Activated naive CD4-positive, alpha-beta T cell treated with anti-CD3 and anti-CD28 coated beads, Interleukin-2, amount 50 U/mL, for 72 hours (primary cell): Measurements from ENCODE around the gene RNF149. TPM values are rescaled to one million over a fixed set of nuclear protein-coding genes. Genes with fewer than 3 reads are reported as not detected.
"Not testable (repeated sequence)": the region's sequence is repeated elsewhere in the genome, so short reads cannot be mapped to it uniquely, and the experiment has no call there.

Source experiments
- ATAC-seq, 2 donors: fragments of 150-1000 bp; cut with Tn5 transposase; 2 replicates each; pipeline ENCODE4 v1.10.0; 2021; ENCODE audit warnings: mild to moderate bottlenecking in 2 of 2, moderate library complexity in 2 of 2
- DNase-seq, 2 donors: peaks; one replicate each; pipeline ENCODE4 v3.0.0; 2021 to 2022; ENCODE audit warnings: low spot score in 2 of 2
- H3K27ac Mint-ChIP-seq, 2 donors: one replicate each; pipeline ENCODE4 v1.8.0; 2022; ENCODE audit warnings: mild to moderate bottlenecking in 2 of 2, mixed read lengths in 2 of 2
- H3K36me3 Mint-ChIP-seq, 2 donors: one replicate each; pipeline ENCODE4 v1.8.0; 2022; ENCODE audit warnings: mixed read lengths in 2 of 2
- H3K9me3 Mint-ChIP-seq, 2 donors: one replicate each; pipeline ENCODE4 v1.8.0; 2022; ENCODE audit warnings: mixed read lengths in 2 of 2
- total RNA-seq, 2 donors: library from RNA; stranded (reverse); gene quantifications; one replicate each; pipeline ENCODE4 v1.2.3, GENCODE V29; 2022

RNF149 gene, protein sequence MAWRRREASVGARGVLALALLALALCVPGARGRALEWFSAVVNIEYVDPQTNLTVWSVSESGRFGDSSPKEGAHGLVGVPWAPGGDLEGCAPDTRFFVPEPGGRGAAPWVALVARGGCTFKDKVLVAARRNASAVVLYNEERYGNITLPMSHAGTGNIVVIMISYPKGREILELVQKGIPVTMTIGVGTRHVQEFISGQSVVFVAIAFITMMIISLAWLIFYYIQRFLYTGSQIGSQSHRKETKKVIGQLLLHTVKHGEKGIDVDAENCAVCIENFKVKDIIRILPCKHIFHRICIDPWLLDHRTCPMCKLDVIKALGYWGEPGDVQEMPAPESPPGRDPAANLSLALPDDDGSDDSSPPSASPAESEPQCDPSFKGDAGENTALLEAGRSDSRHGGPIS
- 10 to 100 TPM; 46.8 to 54.1 TPM for total RNA-seq

DNA sequence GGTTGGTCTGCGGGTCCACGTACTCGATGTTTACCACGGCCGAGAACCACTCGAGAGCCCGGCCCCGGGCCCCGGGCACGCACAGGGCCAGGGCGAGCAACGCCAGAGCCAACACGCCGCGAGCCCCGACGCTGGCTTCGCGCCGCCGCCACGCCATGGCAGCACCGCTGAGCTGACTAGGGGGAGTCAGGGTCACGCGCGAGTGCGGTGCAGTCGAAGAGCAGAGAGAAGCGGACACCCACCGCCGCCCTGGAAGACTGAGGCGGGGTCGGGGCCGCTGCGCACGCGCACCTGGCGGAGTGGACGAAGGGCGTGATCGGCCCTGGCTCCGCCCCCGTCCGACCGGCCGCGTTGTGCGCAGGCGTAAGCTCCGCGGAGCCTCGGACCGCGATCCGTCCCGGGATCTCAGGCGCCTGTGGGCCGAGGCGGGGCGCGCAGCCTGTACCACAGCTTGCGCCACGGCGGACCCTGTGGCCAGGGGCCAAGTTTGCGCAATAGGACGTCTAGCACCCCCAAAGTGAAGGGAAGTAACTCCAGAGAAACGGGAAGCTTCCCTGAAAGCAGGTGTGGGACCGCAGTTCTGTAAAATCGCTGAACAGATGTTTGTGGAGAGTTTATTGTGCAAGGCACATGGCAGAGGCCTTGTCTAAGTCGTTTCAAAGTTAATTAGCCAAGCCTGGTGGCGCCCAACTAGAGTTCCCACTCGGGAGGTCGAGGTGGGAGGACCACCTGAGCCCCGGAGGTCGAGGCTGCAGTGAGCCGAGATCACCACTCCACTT lies at the start of gene RNF149:
RNF149 (minus strand) TSS at position 270 of the 779 bp plus-strand sequence; CDS start at position 157, 113 bp downstream.
- Mint-ChIP-seq H3K9me3 (no peaks in the 10 kb centered on the region), H3K36me3 (peaks cover 17 to 33% of the 10 kb centered on the region in 2 donors), H3K27ac (peak within 1 kb of the TSS; percentile 93 to 94)
- DNase-seq: peak; percentile 94
- peak; percentile 61 to 65 for ATAC-seq

DNA sequence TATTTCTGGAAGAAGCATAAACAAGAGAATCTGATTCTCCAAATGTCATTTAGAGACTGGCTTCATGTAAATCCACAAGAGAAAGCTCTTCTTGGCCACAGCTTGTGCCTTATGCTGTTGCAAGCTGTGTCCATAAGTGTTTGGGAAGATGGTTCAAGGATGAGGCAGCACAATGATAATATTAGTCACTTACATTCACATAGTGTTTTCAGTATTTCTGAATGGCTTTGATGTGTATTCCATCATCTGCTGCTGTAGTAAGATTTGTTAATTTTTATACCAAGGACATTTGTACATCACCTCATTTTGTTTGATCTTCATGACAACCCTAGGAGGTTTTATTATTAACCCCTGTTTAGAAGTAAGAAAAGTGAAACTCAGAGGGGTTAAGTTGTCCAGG lies 48.9 kb upstream of the RNF149 start:
- no peak for ATAC-seq
- DNase-seq: no peak
- no peak overlapping the region for H3K27ac Mint-ChIP-seq
- H3K9me3 Mint-ChIP-seq: no peaks in the 10 kb centered on the region
- no peaks in the 10 kb centered on the region for H3K36me3 Mint-ChIP-seq

DNA sequence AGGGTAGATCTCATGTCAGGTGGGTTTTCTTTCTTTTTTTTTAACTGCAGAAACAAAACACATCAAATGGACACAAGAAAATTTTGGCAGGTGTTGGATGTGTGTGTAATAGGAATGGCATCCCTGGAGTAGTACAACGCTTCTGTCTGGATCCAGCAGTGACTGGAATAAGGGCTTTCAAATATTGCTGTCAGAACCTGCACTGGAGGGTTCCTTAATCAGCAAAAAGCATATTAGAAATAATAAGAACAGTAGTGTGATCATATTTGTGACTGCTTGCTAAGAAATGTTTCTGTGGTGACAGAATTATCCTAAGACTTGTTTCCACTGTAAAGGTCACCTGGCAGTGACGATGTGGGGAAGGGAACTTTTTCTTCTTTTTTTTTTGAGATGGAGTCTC lies 48.0 kb upstream of the RNF149 start:
- no peak overlapping the region for H3K27ac Mint-ChIP-seq
- no peak for DNase-seq
- no peaks in the 10 kb centered on the region for H3K9me3 Mint-ChIP-seq
- no peaks in the 10 kb centered on the region for H3K36me3 Mint-ChIP-seq
- no peak for ATAC-seq

DNA sequence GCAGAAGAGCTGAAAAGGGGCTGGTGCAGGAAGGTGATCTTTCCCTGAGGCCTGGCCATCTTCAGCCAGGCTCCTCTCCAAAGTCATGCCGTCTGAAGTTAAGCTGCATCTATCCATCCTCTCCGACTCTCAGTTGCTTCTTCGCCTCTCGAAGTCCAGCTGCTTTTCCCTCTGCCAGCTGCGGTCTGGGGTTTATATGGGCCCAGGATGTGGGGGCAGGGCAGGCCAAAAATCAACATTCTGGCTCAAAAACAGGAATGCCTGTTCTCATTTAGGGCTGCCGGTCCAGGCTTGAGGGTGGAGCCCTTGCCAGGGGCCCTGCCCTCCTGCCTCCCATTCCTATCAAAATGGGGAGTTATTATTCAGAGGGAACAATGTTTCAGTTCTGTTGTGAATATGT lies 47.6 kb upstream of the RNF149 start:
- ATAC-seq: no peak
- H3K27ac Mint-ChIP-seq: no peak overlapping the region
- no peak for DNase-seq
- no peaks in the 10 kb centered on the region for H3K9me3 Mint-ChIP-seq
- no peaks in the 10 kb centered on the region for H3K36me3 Mint-ChIP-seq

DNA sequence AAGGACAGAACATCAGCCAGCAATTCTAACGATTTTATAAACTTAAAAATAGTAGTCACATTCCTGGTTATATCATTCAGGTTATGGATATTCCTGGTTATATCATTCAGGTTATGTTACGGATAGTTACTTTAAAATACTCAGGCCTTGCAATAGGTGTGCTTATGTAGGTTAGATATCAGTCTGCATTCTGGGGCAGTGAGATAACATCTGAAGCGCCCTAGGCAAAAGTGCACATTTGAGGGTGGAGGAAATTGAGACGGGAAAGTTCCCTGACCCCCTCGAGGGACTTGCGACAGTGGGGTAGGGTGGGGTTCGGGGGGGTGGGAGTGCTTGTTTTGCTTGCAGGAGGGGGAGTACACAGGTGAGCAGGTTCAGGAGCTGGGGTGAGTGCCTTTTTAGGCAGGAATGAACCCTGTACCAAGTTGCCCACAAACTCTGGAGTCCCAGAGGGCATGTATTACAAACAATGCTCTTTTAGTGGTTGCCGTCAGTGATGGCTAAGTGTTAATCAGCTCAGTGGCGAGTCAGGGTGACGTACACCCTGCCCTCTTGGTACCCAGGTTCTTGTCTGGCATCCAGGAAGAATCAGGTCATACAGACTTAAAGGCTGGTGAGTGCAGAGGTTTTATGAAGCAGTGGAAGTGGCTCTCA lies 47.0 kb upstream of the RNF149 start:
- Mint-ChIP-seq H3K27ac (no peak overlapping the region), H3K36me3 (no peaks in the 10 kb centered on the region), H3K9me3 (no peaks in the 10 kb centered on the region)
- ATAC-seq (no peak), DNase-seq (no peak)

DNA sequence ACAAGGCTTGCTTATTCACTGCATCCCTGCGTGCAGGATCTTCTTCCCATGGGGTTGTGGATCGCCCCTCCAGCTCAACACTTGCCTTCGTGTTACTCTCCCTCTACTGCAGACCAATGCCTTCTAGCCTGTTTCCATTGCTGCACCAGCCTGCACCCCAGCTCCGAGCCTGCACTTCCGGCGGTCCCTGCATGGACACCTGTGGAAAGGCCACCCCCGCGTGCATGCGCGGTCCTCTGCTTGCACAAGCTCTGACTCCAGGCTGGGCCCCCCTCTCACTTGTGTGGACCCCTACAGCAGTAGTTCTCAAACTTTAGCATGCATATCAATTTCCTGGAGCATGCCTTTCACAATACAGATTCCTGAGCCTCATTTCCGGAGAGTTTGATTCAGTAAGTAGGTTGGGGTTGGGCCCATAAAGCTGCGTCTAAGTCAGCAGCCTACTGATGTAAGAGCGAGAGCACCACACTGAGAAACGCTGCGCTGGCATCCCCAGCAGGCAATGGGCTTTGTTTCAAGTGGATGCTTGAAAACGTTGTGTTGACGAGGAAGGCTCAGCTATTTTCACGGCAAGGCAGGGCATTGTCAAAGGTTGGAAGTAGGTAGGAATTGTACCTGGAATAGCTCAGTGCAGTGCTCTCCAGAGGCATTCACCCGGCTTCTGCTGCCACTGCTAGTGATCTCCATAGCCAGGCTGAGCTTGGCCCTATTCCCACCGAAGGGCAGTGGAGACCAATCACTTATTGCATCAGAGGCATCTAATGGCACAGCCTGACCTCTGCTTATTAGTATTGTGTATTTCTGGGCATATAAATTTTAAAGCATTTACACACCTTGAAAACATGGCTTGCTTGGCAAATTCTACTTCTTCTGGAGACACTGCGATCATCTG lies 46.2 kb upstream of the RNF149 start:
- ATAC-seq: no peak
- no peak overlapping the region for H3K27ac Mint-ChIP-seq
- H3K36me3 Mint-ChIP-seq: no peaks in the 10 kb centered on the region
- no peak for DNase-seq
- no peaks in the 10 kb centered on the region for H3K9me3 Mint-ChIP-seq

DNA sequence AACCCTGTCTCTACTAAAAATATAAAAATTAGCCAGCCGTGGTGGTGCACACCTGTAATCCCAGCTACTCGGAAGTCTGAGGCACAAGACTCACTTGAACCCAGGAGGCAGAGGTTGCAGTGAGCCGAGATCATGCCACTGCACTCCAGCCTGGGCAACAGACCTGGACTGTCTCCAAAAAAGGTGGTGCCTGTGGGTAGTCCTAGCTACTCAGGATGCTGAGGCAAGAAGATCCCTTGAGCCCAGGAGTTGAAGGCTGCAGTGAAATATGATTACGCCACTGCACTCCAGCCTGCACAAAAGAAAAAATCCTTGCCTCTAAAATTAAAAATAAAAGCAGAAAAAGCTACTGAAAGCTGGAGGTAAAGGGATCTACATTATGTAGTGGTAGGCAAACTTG lies 44.1 kb upstream of the RNF149 start:
- DNase-seq, H3K9me3 Mint-ChIP-seq, ATAC-seq: not testable (repeated sequence)

DNA sequence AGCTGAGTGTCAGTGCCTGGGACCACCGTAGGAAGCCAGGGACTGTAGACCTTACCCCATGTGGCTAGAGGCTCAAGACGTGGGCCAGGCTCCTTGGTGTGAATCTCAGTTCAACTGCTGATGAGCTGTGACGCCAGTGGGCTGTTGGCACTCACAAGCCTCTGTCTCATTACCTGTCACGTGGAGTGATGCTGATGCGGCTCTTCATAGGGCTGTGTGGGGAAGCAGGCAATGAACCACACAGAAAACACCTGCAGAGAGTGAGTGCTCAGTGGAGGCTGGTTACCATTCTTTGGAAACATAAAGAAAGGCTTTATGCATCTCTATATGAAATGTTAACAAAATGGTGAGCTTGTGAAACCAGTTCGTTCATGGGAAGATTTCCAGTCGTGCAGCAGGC lies 42.7 kb upstream of the RNF149 start:
- no peak for ATAC-seq
- Mint-ChIP-seq H3K9me3 (no peaks in the 10 kb centered on the region), H3K36me3 (no peaks in the 10 kb centered on the region), H3K27ac (no peak overlapping the region)
- DNase-seq: no peak

More for the DNA sequence above, 44.1 kb upstream of the RNF149 start:
- not testable (repeated sequence) for H3K36me3 Mint-ChIP-seq, H3K27ac Mint-ChIP-seq

DNA sequence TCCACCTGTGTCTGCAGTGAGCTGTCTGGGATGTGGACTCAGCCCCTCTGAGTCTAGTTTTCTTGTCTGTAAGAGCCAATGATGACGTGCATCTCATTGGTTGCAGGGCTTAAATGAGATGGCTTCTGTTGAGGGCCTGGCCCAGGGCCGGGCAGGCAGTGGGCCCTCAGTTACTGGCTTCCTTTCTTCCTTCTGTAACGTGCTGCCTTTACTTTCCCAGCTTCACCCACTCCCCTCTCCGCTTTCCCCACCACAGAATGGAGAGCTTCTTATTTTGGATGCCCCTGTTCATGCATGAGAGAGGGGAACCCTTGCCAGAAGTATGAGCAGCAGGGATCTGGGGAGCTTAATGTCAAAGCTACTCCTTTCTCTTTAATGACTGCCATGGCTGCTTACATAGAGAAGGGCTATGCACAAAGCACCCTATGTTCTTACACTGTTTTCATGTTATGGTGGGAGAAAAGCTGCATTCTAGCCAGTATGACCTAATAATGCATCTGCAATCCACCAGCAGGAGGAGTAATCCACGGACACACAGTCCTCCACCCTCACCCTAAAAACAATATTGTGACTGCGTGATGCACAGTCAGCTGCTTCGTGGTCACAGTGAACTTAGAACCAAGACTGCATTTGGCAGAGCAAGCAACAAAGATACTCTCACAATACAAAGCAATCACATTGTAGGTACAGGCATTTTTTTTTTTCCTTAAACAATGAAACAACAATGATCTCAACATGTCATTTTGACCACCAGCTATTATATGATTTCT lies 41.6 kb upstream of the RNF149 start:
- no peaks in the 10 kb centered on the region for H3K9me3 Mint-ChIP-seq
- H3K36me3 Mint-ChIP-seq: no peaks in the 10 kb centered on the region
- H3K27ac Mint-ChIP-seq: no peak overlapping the region
- DNase-seq (no peak), ATAC-seq (no peak)

DNA sequence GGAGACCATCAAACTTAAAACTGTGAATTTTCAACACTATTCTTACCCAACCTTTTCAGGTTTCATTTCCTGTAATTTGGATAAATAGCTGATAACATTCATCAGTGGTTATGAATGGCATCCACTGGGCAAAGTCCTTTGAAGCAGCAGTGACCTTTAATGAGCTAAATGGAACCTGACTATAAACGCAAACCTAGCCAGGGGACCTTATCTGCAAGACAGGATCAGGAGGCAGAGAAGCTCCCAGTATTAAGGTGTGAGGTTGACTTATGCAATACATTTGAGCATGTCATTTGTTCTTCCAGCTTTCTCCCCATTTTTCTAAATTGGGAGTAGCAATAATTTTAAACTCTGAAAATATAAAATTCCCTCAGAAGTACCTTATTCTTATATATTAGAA lies 40.4 kb upstream of the RNF149 start:
- Mint-ChIP-seq H3K36me3 (no peaks in the 10 kb centered on the region), H3K27ac (no peak overlapping the region), H3K9me3 (no peaks in the 10 kb centered on the region)
- DNase-seq (no peak), ATAC-seq (no peak)

DNA sequence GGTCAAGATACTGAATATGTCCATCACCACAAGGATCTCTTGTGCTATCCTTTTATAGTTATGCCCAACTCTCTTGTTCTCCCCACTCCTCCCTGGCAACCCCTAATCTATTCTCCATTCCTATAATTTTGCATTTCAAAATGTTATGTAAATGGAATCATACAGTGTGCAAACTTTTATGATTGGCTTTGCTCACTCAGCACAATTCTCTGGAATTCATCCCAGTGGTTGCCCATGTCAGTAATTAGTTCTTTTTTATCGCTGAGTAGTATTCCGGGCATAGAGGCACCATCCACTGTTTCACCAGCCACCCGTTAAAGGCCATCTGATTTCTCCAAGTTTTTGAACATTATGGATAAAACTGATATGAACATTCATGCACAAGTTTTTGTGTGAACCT lies 38.4 kb upstream of the RNF149 start:
- Mint-ChIP-seq H3K9me3 (no peaks in the 10 kb centered on the region), H3K36me3 (no peaks in the 10 kb centered on the region), H3K27ac (no peak overlapping the region)
- ATAC-seq (no peak), DNase-seq (no peak)

DNA sequence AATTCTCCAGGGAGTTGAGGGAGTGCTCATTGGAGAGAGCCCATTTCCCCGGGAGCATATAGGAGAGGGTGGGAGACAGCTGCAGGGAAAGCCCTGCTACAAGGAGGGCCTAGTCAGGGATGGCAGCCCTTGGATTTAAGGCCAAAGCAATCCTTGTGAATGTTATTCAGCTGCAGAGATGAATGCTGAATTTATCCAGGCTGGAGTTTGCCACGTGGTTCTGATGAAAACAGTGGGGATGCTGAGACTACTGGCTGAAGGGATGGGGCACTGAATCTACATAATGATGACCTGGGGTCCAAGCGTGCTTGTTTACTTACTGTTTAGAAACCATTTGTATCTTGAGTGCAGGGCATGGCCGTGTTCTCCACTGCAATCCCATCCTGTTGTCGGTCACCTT lies 35.6 kb upstream of the RNF149 start:
- no peaks in the 10 kb centered on the region for H3K36me3 Mint-ChIP-seq
- H3K9me3 Mint-ChIP-seq: no peaks in the 10 kb centered on the region
- DNase-seq (no peak), ATAC-seq (no peak)
- H3K27ac Mint-ChIP-seq: no peak overlapping the region

DNA sequence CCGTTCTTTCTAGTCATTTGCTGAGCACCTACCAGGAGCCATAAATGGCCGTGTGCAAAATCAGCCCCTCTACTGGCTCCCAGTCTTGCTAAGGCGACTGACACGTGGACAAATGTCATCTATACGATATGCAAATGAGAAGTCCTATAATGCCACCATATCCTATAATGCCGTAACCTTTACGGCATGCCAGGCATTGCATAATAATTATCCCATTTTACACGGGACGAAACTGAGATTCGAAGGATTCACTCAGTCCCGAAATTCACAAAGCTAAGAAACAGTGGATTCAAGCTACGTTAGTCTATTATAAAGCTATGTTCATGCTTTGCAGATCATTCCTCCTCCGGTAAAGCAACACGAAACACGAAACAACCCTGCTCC lies 34.1 kb upstream of the RNF149 start:
- DNase-seq (no peak), ATAC-seq (no peak)
- Mint-ChIP-seq H3K9me3 (no peaks in the 10 kb centered on the region), H3K36me3 (no peaks in the 10 kb centered on the region), H3K27ac (no peak overlapping the region)

DNA sequence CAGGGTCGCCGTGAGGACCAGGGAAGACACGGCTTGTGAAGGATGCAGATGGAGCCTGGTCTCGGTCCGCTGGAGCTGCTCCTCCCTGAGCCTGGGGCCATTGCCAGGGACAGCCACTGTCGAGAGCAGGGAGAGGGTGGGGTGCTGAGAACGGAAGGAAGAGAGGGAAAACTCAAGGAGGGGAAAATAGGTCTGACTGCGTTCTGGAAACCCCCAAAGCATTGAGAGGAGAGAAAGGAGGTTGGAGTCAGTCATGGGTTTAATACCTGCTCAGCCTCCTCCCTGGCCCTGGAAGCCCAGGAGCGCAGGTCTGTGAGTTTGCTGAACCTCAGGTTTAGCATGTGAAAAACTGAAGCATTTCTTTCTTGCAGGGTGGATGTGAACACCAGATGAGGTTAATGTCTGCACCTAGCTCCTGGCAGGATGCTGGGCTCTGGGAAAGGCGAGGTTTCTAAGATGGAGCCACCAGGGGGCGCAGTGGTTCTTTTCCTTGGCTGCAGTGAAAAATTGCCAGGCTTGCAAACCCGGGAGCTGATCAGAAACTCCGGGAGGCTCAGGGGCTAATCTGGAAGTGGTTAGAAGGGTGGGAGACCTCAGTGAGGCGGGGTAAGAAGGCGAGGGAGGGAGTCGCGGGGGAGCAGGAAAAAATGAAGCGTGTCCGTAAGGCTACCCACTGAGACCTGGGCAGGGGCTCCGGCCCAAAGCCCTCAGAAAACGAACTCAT lies 33.6 kb upstream of the RNF149 start:
- H3K27ac Mint-ChIP-seq: no peak overlapping the region
- ATAC-seq: peak; percentile 49 to 73
- H3K36me3 Mint-ChIP-seq: no peaks in the 10 kb centered on the region

DNA sequence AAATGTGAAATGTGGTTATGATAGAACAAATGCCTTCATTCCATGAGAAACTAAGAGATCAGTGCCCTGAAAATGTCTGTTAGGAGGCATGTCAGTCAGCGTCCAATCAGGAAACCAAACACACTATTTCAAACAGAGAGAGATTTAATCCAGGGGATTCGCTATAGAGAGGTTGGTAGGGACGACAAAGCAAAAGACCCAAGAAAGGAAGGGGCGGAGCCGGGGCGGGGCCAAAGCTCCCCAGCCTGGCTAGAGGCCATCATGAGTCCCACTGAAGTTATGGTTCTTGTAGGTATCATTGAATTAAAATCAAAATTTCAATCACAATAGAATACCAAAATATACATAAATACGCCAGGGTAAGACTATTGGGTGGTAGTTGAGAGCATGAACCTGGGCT lies 32.9 kb upstream of the RNF149 start:
- Mint-ChIP-seq H3K36me3 (no peaks in the 10 kb centered on the region), H3K27ac (no peak overlapping the region), H3K9me3 (no peaks in the 10 kb centered on the region)
- DNase-seq (peak in 1 of 2 donors; percentile 34), ATAC-seq (peak; percentile 43 to 52)

More for the DNA sequence above, 33.6 kb upstream of the RNF149 start:
- no peaks in the 10 kb centered on the region for H3K9me3 Mint-ChIP-seq
- peak in 1 of 2 donors; percentile 80 for DNase-seq
